NCI-H774 (cell line): Measurements from ENCODE around the gene BEND3.
"Not testable (repeated sequence)": the region's sequence is repeated elsewhere in the genome, so short reads cannot be mapped to it uniquely, and the experiment has no call there.

ENCODE experiments used
- DNase-seq: peaks from one replicate; lab custom pipeline; 2025; lab: John Stamatoyannopoulos, UW

Gene BEND3

GRCh38 chr6:107114926-107115694, at the start of gene BEND3:
BEND3 (minus strand) TSS chr6:107115515; CDS start chr6:107099285, 16,230 bp downstream.
- peak; percentile 75 for DNase-seq

GRCh38 chr6:107164299-107164698, 49.0 kb upstream of the BEND3 start:
- DNase-seq = not testable (repeated sequence)

- no peak for DNase-seq
These were observed 46.2 kb upstream of the BEND3 start for GRCh38 chr6:107161521-107161920.

GRCh38 chr6:107156617-107157016, 41.3 kb upstream of the BEND3 start:
- DNase-seq = no peak

- peak; percentile 64 for DNase-seq
These were observed 39.5 kb upstream of the BEND3 start for GRCh38 chr6:107154801-107155160.

- peak; percentile 96 for DNase-seq
These were observed 39.0 kb upstream of the BEND3 start for GRCh38 chr6:107154131-107154800.

GRCh38 chr6:107152638-107153430, 37.5 kb upstream of the BEND3 start:
- DNase-seq = no peak

- no peak for DNase-seq
These were observed 29.4 kb upstream of the BEND3 start for GRCh38 chr6:107144666-107145065.

GRCh38 chr6:107144014-107144413, 28.7 kb upstream of the BEND3 start:
- no peak for DNase-seq

GRCh38 chr6:107140581-107140980, 25.3 kb upstream of the BEND3 start:
- DNase-seq = no peak

GRCh38 chr6:107136324-107136723, 21.0 kb upstream of the BEND3 start:
- DNase-seq = not testable (repeated sequence)

GRCh38 chr6:107135048-107135680, 19.8 kb upstream of the BEND3 start:
- not testable (repeated sequence) for DNase-seq

- peak; percentile 20 for DNase-seq
These were observed 17.1 kb upstream of the BEND3 start for GRCh38 chr6:107132330-107132954.

- no peak for DNase-seq
These were observed 14.1 kb upstream of the BEND3 start for GRCh38 chr6:107129370-107129925.

- no peak for DNase-seq
These were observed 13.3 kb upstream of the BEND3 start for GRCh38 chr6:107128577-107128976.

- DNase-seq = no peak
These were observed 12.9 kb upstream of the BEND3 start for GRCh38 chr6:107128175-107128574.

- DNase-seq = no peak
These were observed 10.5 kb upstream of the BEND3 start for GRCh38 chr6:107125771-107126170.

GRCh38 chr6:107124934-107125348, 9.6 kb upstream of the BEND3 start:
- peak; percentile 47 for DNase-seq

GRCh38 chr6:107123501-107123900, 8.2 kb upstream of the BEND3 start:
- DNase-seq = no peak

- no peak for DNase-seq
These were observed 7.4 kb upstream of the BEND3 start for GRCh38 chr6:107122748-107123147.

- DNase-seq = no peak
These were observed 6.7 kb upstream of the BEND3 start for GRCh38 chr6:107121964-107122495.
